NOMO-1 (cell line): ENCODE results near the gene TTPAL.

Experiments used
- DNase-seq, 2 experiments: peaks; one replicate each; lab custom pipeline; 2025; ENCODE audit not compliant: unreplicated experiment in 2 of 2; lab: John Stamatoyannopoulos, UW

The TTPAL gene, protein sequence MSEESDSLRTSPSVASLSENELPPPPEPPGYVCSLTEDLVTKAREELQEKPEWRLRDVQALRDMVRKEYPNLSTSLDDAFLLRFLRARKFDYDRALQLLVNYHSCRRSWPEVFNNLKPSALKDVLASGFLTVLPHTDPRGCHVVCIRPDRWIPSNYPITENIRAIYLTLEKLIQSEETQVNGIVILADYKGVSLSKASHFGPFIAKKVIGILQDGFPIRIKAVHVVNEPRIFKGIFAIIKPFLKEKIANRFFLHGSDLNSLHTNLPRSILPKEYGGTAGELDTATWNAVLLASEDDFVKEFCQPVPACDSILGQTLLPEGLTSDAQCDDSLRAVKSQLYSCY

DNA sequence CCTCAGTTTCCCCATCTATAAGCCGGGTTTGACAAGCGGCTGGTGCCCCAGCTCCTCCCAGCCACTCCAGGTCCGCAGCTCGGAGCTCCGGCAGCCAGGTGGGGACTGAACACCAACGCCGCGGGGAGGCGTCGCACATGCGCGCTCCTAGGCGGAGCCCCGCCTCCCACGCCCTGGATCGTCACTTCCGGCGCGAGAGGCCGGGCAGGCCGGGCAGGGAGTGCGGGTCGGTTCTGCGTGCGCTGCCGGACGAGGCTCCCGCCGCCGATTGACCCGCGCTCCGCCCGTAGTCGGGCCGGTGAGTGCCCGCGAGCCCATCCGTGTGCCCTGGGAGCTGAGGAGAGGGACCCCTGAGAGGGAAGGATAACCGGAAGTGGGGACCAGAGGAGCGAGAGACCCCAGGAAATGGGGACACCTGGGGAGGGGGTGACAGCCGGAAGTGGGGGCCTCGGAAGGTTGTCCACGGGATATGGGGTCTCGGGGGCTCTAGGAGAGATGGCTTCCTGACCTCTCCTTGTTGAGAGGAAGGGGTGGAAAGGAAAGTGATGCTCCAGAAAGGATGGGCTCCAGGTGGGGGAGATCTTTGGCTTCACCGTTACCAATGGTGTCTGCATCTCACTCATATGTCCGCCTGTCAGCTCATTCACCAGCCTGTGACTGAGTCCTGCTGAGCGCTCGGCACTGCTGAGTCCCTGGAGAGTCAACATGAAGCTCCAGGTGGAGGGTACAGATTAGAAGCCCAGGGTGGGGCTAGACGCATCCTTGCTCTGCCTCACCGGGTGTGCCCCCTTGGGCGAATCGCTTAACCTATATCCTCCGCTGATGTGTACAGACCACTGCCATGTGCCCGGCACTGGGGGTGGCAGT, at the start of gene TTPAL:
Gene TTPAL, plus strand, starts transcription at position 181 of the 867 bp plus-strand sequence. CDS start 4,126 bp downstream, outside the sequence.
- DNase-seq: peak; percentile 80 to 92

DNA sequence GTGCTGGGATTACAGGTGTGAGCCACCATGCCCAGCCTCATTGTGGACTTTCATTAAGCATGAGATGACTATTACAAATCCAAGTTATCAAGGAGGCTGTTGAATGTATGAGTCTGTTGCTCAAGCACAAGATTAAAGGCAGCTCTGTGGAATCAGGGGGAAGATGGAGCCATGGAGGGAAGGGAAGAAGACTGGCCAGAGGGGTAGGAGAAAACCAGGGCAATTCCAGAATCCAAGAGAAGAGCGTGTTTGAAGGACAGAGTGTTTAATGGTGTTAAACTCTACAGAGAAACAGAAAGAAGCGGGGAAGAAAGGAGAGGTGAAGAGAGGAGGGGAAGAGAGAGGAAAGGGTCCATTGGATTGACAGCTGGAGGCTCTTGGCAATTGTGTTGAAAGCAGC, 49.8 kb upstream of the TTPAL start:
- DNase-seq: no peak

DNA sequence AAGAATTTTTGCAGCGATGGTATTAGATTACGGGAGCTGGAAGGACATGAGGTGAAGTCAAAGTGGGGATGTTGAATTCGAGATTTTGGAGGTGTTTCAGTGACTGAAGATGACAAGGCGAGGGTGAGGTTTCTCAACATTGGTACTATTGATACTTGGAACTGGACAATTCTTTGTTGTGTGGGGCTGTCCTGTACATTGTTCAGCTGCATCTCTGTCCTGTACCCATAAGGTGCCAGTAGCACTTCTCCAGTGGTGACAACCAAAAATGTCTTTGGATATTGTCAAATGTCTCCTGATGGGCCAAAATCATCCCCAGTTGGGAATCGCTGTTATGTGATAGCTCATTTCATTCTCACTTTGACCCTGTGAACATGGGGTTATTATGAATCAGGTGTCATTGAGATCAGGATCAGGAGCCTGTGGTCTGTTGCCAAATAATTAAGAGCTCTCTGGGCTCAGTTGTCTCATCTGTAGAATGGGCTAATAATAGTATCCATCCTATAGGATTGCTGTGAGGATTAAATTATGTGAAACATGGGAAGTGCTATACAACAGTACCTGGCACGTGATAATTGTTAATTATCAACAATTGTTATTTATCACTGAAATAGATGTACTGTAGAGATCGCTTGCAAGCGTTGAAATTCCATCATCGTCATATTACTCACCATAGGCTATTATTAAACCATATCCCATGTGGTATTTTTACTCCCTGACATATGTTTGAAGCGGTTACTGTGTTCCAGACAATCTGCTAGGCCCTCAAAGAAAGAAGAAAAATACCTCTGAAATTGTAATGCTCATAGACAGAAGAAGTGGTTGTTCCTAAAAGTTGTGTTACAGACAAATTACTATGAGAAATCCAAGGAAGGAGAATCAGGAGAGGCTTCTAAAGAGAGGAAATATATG, 48.5 kb upstream of the TTPAL start:
- no peak for DNase-seq

DNA sequence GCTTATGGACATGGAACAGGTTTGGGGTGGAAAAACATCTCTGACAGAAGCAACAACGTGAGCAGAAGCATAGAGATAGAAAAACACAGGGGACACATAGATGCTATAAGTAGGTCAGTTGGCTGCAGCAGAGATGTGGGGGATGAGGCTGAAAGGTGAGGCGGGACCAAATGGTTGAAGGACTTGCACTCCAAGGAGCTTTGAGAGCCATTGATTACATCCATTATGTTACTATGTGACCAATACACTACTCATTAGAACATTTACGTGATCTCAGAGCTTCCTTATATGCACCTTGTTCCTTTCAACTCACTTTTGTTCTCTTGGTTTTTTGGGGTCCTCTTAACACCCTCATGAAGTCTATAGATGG, 47.9 kb upstream of the TTPAL start:
- no peak for DNase-seq

DNA sequence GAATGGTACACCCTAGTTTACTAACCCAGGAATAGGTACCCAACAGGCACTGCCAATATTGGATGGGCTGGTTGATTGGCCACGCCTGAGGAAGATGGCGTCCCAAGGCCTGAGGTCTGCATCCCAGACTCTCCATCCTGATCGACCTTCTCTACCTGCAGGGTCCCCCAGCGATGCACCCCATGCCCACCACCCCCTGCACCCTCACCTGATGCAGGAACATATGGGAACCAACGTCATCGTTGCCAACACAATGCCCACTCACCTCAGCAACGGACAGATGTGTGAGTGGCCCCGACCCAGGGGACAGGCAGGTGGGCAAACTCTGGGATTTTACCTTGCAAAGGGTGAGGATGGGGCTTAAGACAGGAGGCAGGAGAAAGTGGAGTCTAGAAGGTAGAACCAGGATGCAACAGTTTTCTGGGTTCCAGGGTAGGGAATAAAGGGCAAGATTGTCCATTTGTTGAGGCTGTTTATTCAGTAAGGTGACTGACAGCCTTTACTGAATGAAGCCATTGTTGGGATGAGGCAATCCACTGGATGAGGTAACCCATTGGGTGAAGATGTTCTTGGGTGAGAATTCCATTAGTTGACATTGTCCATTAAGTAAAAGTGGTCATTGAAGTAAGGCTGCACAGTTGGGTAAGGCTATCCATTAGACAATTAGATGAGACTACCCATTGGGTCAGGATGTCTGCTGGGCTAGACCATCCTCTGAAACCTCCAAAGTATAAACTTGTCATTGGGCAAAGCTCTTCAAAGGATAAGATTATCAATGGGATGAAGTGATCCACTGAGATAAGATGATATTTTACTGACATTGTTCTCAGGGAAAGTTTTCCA, 47.3 kb upstream of the TTPAL start:
- no peak for DNase-seq

DNA sequence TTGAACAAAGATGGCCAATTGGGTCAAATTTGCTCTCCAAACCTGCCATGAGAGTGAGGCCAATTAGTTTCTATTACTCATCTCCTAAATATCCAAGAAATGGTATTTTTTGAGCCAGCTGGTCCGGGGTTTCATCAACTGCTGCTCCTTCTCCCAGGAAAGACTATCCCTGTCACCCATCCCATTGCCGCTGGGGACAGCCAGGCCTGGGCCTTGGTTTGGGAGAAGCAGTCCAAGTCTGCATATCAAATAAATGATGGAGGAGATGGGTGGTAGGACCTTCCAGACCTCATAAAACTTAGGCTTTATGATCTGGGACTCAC, 46.7 kb upstream of the TTPAL start:
- DNase-seq: no peak

DNA sequence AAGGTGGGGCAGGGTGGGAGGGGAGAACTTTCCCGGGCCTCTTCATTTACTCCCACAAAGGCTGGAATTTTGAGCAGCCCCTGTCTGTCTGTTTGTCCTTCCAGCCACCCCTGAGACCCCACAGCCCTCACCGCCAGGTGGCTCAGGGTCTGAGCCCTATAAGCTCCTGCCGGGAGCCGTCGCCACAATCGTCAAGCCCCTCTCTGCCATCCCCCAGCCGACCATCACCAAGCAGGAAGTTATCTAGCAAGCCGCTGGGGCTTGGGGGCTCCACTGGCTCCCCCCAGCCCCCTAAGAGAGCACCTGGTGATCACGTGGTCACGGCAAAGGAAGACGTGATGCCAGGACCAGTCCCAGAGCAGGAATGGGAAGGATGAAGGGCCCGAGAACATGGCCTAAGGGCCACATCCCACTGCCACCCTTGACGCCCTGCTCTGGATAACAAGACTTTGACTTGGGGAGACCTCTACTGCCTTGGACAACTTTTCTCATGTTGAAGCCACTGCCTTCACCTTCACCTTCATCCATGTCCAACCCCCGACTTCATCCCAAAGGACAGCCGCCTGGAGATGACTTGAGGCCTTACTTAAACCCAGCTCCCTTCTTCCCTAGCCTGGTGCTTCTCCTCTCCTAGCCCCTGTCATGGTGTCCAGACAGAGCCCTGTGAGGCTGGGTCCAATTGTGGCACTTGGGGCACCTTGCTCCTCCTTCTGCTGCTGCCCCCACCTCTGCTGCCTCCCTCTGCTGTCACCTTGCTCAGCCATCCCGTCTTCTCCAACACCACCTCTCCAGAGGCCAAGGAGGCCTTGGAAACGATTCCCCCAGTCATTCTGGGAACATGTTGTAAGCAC, 46.0 kb upstream of the TTPAL start:
- no peak for DNase-seq

DNA sequence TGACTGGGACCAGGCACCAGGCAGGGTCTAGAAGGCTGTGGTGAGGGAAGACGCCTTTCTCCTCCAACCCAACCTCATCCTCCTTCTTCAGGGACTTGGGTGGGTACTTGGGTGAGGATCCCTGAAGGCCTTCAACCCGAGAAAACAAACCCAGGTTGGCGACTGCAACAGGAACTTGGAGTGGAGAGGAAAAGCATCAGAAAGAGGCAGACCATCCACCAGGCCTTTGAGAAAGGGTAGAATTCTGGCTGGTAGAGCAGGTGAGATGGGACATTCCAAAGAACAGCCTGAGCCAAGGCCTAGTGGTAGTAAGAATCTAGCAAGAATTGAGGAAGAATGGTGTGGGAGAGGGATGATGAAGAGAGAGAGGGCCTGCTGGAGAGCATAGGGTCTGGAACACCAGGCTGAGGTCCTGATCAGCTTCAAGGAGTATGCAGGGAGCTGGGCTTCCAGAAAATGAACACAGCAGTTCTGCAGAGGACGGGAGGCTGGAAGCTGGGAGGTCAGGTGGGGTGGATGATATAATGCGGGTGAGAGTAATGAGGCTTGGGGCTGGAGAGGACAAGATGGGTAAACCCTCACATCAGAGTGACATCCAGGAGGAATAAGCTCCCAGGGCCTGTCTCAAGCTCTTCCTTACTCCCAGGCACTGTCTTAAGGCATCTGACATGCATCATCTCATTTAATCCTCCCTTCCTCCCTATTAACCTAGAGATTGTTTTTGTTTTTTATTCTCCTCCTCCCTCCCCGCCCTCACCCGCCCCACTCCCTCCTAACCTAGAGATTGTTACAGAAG, 45.2 kb upstream of the TTPAL start:
- DNase-seq: no peak

DNA sequence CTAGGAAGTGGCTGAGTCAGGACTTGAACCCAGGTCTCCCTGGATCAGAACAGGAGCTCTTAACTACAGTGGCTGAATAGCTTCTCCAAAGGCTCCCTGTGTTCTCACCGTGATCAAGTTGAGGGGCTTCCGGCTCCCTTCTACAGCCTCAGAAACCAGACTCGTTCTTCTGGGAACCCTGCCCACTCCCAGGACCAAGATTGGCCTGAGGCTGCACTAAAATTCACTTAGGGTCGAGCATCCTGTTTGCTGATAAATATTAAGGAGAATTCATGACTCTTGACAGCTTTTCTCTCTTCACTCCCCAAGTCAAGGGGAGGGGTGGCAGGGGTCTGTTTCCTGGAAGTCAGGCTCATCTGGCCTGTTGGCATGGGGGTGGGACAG, 44.6 kb upstream of the TTPAL start:
- no peak for DNase-seq

DNA sequence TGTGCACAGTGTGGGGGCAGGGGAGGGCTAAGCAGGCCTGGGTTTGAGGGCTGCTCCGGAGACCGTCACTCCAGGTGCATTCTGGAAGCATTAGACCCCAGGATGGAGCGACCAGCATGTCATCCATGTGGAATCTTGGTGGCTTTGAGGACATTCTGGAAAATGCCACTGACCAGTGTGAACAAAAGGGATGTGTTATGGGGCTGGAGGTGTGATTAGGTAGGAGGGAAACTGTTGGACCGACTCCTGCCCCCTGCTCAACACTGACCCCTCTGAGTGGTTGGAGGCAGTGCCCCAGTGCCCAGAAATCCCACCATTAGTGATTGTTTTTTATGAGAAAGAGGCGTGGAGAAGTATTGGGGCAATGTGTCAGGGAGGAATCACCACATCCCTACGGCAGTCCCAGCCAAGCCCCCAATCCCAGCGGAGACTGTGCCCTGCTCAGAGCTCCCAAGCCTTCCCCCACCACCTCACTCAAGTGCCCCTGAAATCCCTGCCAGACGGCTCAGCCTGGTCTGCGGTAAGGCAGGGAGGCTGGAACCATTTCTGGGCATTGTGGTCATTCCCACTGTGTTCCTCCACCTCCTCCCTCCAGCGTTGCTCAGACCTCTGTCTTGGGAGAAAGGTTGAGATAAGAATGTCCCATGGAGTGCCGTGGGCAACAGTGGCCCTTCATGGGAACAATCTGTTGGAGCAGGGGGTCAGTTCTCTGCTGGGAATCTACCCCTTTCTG, 44.0 kb upstream of the TTPAL start:
- no peak for DNase-seq

DNA sequence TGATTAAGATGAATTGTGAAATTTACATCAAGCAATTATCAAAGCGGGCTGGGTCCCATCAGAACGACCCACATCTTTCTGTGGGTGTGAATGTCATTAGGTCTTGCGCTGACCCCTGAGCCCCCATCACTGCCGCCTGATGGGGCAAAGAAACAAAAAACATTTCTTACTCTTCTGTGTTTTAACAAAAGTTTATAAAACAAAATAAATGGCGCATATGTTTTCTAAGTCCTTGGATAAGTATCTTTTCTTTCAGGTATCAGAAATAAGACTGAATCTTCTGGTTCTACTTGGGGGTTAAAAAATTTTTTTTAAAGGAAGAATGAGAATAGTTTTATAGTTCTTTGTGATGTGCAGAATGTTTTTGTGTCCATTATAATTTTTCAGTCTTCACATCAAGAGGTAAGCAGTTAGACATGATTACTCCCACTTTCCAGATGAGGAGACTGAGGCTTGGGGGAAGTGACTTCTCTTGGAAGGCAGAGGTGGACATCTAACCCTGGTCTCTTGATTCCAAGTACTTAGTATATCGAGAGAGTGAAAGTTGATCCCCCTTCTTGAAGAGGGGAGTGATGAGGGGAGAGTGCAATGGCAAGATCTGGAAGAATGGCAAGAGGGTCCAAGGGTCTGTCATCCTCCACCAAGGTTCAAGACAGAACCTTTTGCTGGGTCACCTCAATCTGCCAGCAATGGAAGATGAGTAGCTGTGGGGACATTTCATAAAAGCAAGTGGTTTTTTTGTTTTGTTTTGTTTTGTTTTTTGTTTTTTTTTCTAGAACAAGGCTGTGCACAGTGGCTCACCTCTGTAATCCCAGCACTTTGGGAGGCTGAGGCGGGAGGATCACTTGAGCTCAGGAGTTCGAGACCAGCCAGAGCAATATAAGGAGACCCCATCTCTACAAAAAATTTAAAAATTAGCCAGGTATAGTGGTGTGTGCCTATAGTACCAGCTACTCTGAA, 42.8 kb upstream of the TTPAL start:
- no peak for DNase-seq

DNA sequence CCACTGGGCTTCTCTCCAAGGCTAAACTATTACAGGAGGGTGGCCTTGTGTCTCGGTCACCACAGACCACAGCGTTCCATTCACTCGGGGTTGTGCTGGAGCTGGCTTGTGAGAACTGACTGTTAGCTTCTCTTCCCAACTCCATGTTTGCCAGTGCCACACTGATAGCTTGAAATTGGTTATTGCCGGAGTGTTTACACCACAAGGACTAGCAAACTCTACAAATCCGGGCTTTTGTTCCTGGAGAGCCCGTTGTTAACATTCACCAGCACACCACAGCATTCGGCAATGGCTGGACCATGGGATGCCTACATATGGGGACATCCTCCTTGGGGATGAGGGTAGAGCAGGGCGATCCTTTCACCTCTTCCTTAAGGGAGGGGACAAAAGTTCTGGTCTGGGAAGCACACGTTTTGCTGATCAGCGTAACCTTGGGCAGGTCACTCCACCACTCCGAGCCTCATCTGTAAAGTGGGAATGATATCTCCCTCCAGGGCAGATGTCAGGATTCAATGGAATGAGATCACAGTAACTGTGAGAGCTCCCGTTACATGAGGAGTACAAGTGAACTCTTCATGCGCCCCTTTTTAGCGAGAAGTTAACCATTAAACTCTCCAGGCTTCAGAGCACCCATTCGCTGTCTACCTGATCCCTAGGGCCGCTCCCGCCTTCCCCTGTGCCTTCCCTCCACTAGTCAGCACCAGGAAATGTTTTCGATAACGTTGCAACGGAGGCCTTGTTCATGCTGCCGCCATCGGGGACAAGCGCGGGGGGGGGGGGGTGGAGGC, 41.7 kb upstream of the TTPAL start:
- DNase-seq: no peak

DNA sequence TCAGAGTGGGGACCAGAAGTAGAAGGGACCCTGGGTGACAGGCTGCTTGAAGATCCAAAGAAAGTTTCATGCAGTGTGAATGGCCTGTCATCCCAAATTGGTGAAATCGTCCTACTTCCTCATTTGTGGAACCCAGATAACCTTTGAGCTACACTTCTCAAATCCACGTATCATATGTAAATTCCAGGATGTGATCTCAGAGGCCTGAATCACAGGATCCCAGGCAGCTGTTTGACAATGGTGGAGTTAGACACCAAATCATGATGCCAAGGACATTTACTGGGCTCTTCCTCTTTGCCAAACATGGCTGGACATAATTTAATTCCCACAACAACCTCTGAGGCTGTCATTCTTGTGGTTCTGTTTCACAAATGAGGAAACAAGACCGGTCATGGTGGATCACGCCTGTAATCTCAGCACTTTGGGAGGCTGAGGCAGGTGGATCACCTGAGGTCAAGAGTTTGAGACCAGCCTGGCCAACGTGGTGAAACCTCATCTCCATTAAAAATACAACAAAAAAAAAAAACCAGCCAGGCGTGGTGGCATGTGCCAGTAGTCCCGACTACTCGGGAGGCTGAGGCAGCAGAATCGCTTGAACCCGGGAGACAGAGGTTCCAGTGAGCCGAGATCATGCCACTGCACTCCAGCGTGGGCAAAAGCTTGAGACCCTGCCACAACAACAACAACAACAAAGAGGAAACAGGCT, 39.9 kb upstream of the TTPAL start:
- DNase-seq: peak; percentile 35 to 70

DNA sequence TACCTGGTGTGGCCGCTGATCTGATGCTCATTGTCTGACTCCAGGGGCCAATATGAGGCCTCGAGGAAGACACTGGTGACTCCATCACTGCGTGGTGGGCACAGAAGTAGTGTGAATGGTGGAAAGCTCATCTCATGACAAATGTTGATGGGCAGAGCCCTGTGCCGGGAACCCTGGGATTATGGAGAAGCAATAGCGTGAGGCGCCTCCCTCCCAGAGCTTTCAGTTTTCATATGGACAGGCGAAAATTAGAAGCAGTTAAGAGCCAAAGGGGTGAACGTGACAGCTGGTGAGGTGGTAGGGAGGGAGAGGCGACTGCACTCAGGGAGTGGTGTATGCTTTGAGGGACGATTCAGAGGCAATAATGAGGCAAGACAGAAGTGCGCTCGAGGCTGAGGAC, 39.3 kb upstream of the TTPAL start:
- no peak for DNase-seq

DNA sequence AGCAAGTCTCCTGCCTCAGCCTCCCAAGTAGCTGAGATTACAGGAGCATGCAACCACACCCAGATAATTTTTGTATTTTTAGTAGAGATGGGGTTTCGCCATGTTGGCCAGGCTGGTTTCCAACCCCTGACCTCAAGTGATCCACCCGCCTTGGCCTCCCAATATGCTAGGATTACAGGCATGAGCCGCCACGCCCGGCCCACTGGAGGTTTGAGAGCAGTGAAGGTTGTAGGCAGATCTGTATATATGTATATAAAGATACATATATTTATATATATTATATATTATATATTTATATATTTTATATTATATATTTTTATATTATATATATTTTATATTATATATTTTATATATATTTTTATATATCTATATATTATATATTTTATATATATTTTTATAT, 38.2 kb upstream of the TTPAL start:
- DNase-seq: no peak

DNA sequence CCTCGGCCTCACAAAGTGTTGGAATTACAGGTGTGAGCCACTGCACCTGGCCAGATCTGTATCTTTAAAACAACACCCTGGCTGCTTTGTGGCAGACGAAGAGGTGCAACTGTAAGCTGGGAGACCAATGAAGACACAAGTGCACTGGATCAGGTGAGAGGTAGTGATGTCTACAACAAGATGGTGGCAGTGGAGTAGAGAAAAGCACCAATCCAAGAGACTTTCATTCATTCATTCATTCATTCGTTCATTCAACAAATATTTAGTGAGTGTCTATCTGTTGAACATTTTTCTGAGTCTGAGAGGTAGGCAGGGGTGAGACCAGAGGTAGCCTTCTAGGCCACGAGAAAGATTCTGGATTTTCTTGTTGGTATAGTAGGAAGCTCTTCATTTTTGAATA, 36.9 kb upstream of the TTPAL start:
- no peak for DNase-seq
